HUES64 (cell line): ENCODE results near the gene PTBP3.
A peak's percentile ranks its signal among the peaks of the same experiment; 100 is the strongest.
"Not testable (repeated sequence)": the region's sequence is repeated elsewhere in the genome, so short reads cannot be mapped to it uniquely, and the experiment has no call there.

Source experiments
- H3K27ac ChIP-seq: 2 replicates; pipeline ENCODE4 v1.7.0; 2013; ENCODE audit warnings: low read depth, low read length, inconsistent platforms
- H3K27me3 ChIP-seq: 2 replicates; pipeline ENCODE4 v1.6.1; 2013; ENCODE audit warnings: mild to moderate bottlenecking, low read length; ENCODE audit not compliant: insufficient read depth
- H3K36me3 ChIP-seq: 2 replicates; pipeline ENCODE4 v1.6.1; 2013; ENCODE audit warnings: mild to moderate bottlenecking, low read length; ENCODE audit not compliant: insufficient read depth
- H3K4me1 ChIP-seq: 2 replicates; pipeline ENCODE4 v1.6.1; 2013; ENCODE audit warnings: mild to moderate bottlenecking, low read length, moderate library complexity; ENCODE audit not compliant: insufficient read depth
- H3K4me3 ChIP-seq: 2 replicates; pipeline ENCODE4 v1.5.1; 2013; ENCODE audit warnings: mild to moderate bottlenecking, low read length, moderate library complexity
- H3K9ac ChIP-seq: 2 replicates; pipeline ENCODE4 v1.6.1; 2013; ENCODE audit warnings: mild to moderate bottlenecking, low read depth, low read length
- H3K9me3 ChIP-seq: 2 replicates; pipeline ENCODE4 v1.6.1; 2013; ENCODE audit warnings: low read depth, low read length; ENCODE audit not compliant: insufficient read depth
- whole genome bisulfite sequencing: fragments of 150-250, 120-280 bp; methylation state at CpG from one replicate; pipeline ENCODE4 v1.1.7; 2013; ENCODE audit warnings: missing lambda C conversion rate; 5-methylcytosine and 5-hydroxymethylcytosine counted together

The PTBP3 gene

GRCh38 chr9:112200711-112201110 lies 132.7 kb downstream of the PTBP3 start:
- H3K4me3 ChIP-seq = no peak overlapping the region
- no peak overlapping the region for H3K9ac ChIP-seq
- WGBS = 97% methylated on average over 5 of the region's 5 CpGs
- no peaks in the 10 kb centered on the region for H3K27me3 ChIP-seq
- H3K9me3 ChIP-seq = no peaks in the 10 kb centered on the region
- H3K36me3 ChIP-seq = no peaks in the 10 kb centered on the region
- no peak overlapping the region for H3K27ac ChIP-seq
- H3K4me1 ChIP-seq = no peaks in the 10 kb centered on the region

- H3K9ac ChIP-seq = no peak overlapping the region
- no peaks in the 10 kb centered on the region for H3K9me3 ChIP-seq
- no peak overlapping the region for H3K27ac ChIP-seq
- H3K36me3 ChIP-seq = no peaks in the 10 kb centered on the region
- WGBS = 93% methylated on average over 3 of the region's 4 CpGs
- no peaks in the 10 kb centered on the region for H3K27me3 ChIP-seq
- no peak overlapping the region for H3K4me3 ChIP-seq
- H3K4me1 ChIP-seq = peaks cover 12% of the 10 kb centered on the region
Measured at GRCh38 chr9:112198646-112199045, 134.8 kb downstream of the PTBP3 start.

GRCh38 chr9:112194969-112195431 lies 138.4 kb downstream of the PTBP3 start:
- Histone ChIP-seq H3K4me1 (peaks cover 17% of the 10 kb centered on the region), H3K9ac (no peak overlapping the region), H3K9me3 (no peaks in the 10 kb centered on the region), H3K4me3 (no peak overlapping the region), H3K36me3 (no peaks in the 10 kb centered on the region), H3K27ac (no peak overlapping the region), H3K27me3 (no peaks in the 10 kb centered on the region)
- WGBS = 98% methylated on average over 4 of the region's 4 CpGs

GRCh38 chr9:112193572-112194288 lies 139.7 kb downstream of the PTBP3 start:
- Histone ChIP-seq H3K9me3 (no peaks in the 10 kb centered on the region), H3K27ac (peak overlapping the region; percentile 2; the same call in 1 of the 2 replicates), H3K36me3 (no peaks in the 10 kb centered on the region), H3K4me1 (peaks cover 17% of the 10 kb centered on the region), H3K9ac (no peak overlapping the region), H3K27me3 (no peaks in the 10 kb centered on the region), H3K4me3 (no peak overlapping the region)
- WGBS = 35% methylated on average over 6 of the region's 6 CpGs

- H3K27me3 ChIP-seq, H3K9ac ChIP-seq, H3K9me3 ChIP-seq, H3K4me3 ChIP-seq, H3K27ac ChIP-seq, H3K36me3 ChIP-seq: not testable (repeated sequence)
- H3K4me1 ChIP-seq = peaks cover 17% of the 10 kb centered on the region
- no CpG with 5 or more reads among the region's 1 CpG for WGBS
Measured at GRCh38 chr9:112190320-112190719, 143.1 kb downstream of the PTBP3 start.

- Histone ChIP-seq H3K9me3 (no peaks in the 10 kb centered on the region), H3K27me3 (no peaks in the 10 kb centered on the region), H3K4me3 (no peak overlapping the region), H3K4me1 (peaks cover 8% of the 10 kb centered on the region), H3K9ac (no peak overlapping the region), H3K27ac (no peak overlapping the region), H3K36me3 (no peaks in the 10 kb centered on the region)
- 100% methylated on average over 1 of the region's 1 CpG for WGBS
Measured at GRCh38 chr9:112188884-112189283, 144.5 kb downstream of the PTBP3 start.

- Histone ChIP-seq H3K27ac (no peak overlapping the region), H3K9me3 (no peaks in the 10 kb centered on the region), H3K4me3 (no peak overlapping the region), H3K36me3 (no peaks in the 10 kb centered on the region), H3K27me3 (no peaks in the 10 kb centered on the region), H3K4me1 (no peaks in the 10 kb centered on the region), H3K9ac (no peak overlapping the region)
- 93% methylated on average over 4 of the region's 4 CpGs for whole genome bisulfite sequencing
Measured at GRCh38 chr9:112187404-112187803, 146.0 kb downstream of the PTBP3 start.

GRCh38 chr9:112186695-112187094 lies 146.7 kb downstream of the PTBP3 start:
- H3K9ac ChIP-seq = no peak overlapping the region
- no peaks in the 10 kb centered on the region for H3K4me1 ChIP-seq
- H3K4me3 ChIP-seq = no peak overlapping the region
- no peaks in the 10 kb centered on the region for H3K36me3 ChIP-seq
- 93% methylated on average over 4 of the region's 4 CpGs for WGBS
- no peak overlapping the region for H3K27ac ChIP-seq
- no peaks in the 10 kb centered on the region for H3K27me3 ChIP-seq
- H3K9me3 ChIP-seq = no peaks in the 10 kb centered on the region

GRCh38 chr9:112184946-112185345 lies 148.5 kb downstream of the PTBP3 start:
- 98% methylated on average over 2 of the region's 2 CpGs for WGBS
- no peaks in the 10 kb centered on the region for H3K36me3 ChIP-seq
- no peak overlapping the region for H3K9ac ChIP-seq
- no peaks in the 10 kb centered on the region for H3K27me3 ChIP-seq
- no peak overlapping the region for H3K27ac ChIP-seq
- H3K4me3 ChIP-seq = no peak overlapping the region
- H3K4me1 ChIP-seq = peaks cover 9% of the 10 kb centered on the region; the same call in 1 of the 2 replicates
- no peaks in the 10 kb centered on the region for H3K9me3 ChIP-seq

- H3K4me3 ChIP-seq = no peak overlapping the region
- H3K36me3 ChIP-seq = no peaks in the 10 kb centered on the region
- no peaks in the 10 kb centered on the region for H3K9me3 ChIP-seq
- no peaks in the 10 kb centered on the region for H3K27me3 ChIP-seq
- peaks cover 9% of the 10 kb centered on the region; the same call in 1 of the 2 replicates for H3K4me1 ChIP-seq
- H3K9ac ChIP-seq = no peak overlapping the region
- no peak overlapping the region for H3K27ac ChIP-seq
- WGBS = no CpG with 5 or more reads among the region's 3 CpGs
Measured at GRCh38 chr9:112184221-112184620, 149.2 kb downstream of the PTBP3 start.

- Histone ChIP-seq H3K9me3 (no peaks in the 10 kb centered on the region), H3K9ac (no peak overlapping the region), H3K4me1 (peaks cover 9% of the 10 kb centered on the region; the same call in 1 of the 2 replicates), H3K27ac (no peak overlapping the region), H3K4me3 (no peak overlapping the region), H3K36me3 (no peaks in the 10 kb centered on the region), H3K27me3 (peaks cover 20% of the 10 kb centered on the region)
- WGBS = 62% methylated on average over 3 of the region's 3 CpGs
Measured at GRCh38 chr9:112180387-112180881, 153.0 kb downstream of the PTBP3 start.
